NB4 (cell line): Measurements from ENCODE around the gene OSTN.
"Not testable (repeated sequence)": the region's sequence is repeated elsewhere in the genome, so short reads cannot be mapped to it uniquely, and the experiment has no call there.

Source experiments
- DNase-seq: peaks from one replicate; pipeline ENCODE4 v3.0.0; 2010; ENCODE audit warnings: low read depth
- H3K4me3 ChIP-seq: one replicate; pipeline ENCODE4 v1.5.1; 2011; ENCODE audit warnings: mild to moderate bottlenecking, low read depth, low read length, moderate library complexity
- CTCF ChIP-seq: IDR thresholded peaks from one replicate; pipeline ENCODE4 v1.5.1; 2012; ENCODE audit warnings: low read depth, low read length
- MAX ChIP-seq: IDR thresholded peaks from 2 replicates; pipeline ENCODE4 v1.6.1; 2011; ENCODE audit warnings: low read depth, low read length
- MYC ChIP-seq: IDR thresholded peaks from 2 replicates; pipeline ENCODE4 v1.6.1; 2011; ENCODE audit warnings: low read depth, low read length
- POLR2A ChIP-seq: IDR thresholded peaks from 2 replicates; pipeline ENCODE4 v1.6.1; 2011; ENCODE audit warnings: mild to moderate bottlenecking; ENCODE audit not compliant: insufficient read length; ENCODE audit errors: extremely low read depth

The OSTN gene

GRCh38 chr3:191237047-191237882 lies 38.2 kb downstream of the OSTN start:
- H3K4me3 ChIP-seq: no peak overlapping the region
- no peak for DNase-seq
- TF ChIP-seq CTCF (no peak), MYC (no peak), MAX (no peak), POLR2A (no peak)

- TF ChIP-seq CTCF (no peak), MYC (no peak), POLR2A (no peak)
- no peak for DNase-seq
- H3K4me3 ChIP-seq: no peak overlapping the region
Measured at GRCh38 chr3:191238321-191238817, 39.3 kb downstream of the OSTN start.

- DNase-seq: no peak
- TF ChIP-seq CTCF (no peak), POLR2A (no peak), MYC (no peak), MAX (no peak)
Measured at GRCh38 chr3:191239407-191240031, 40.5 kb downstream of the OSTN start.

GRCh38 chr3:191240486-191240885 lies 41.4 kb downstream of the OSTN start:
- no peak overlapping the region for H3K4me3 ChIP-seq
- TF ChIP-seq POLR2A: no peak
- no peak for TF ChIP-seq MAX
- no peak for TF ChIP-seq MYC
- TF ChIP-seq CTCF: no peak
- no peak for DNase-seq

More at GRCh38 chr3:191239407-191240031, 40.5 kb downstream of the OSTN start:
- H3K4me3 ChIP-seq: no peak overlapping the region

- TF ChIP-seq CTCF: no peak
- TF ChIP-seq MAX: no peak
- TF ChIP-seq POLR2A: no peak
- TF ChIP-seq MYC: no peak
- DNase-seq: no peak
- H3K4me3 ChIP-seq: no peak overlapping the region
Measured at GRCh38 chr3:191244242-191244867, 45.3 kb downstream of the OSTN start.

- peak; percentile 51 for DNase-seq
- not testable (repeated sequence) for H3K4me3 ChIP-seq
Measured at GRCh38 chr3:191246034-191246433, 47.0 kb downstream of the OSTN start.
